22Rv1 (cell line): ENCODE measurements around the gene NUB1.

Experiments used
- H3K27ac ChIP-seq: fragments of 450-650 bp; 2 replicates; pipeline ENCODE4 v1.5.1; 2017
- CTCF ChIP-seq: fragments of 450-650 bp; IDR thresholded peaks from 2 replicates; pipeline ENCODE4 v1.5.1; 2017; ENCODE audit warnings: mild to moderate bottlenecking
- ZFX ChIP-seq: fragments of 450-650 bp; IDR thresholded peaks from 2 replicates; pipeline ENCODE4 v1.6.1; 2017; ENCODE audit warnings: antibody characterized with exemption, borderline replicate concordance

NUB1 gene

GRCh38 chr7:151309311-151309710 is 32.3 kb upstream of the NUB1 start:
- no peak for TF ChIP-seq ZFX
- TF ChIP-seq CTCF, result no peak
- H3K27ac ChIP-seq, result no peak overlapping the region

- H3K27ac ChIP-seq, result no peak overlapping the region
- TF ChIP-seq CTCF (peak; percentile 84), ZFX (no peak)
Measured at GRCh38 chr7:151310578-151310977, 31.0 kb upstream of the NUB1 start.

GRCh38 chr7:151311294-151311864 is 30.2 kb upstream of the NUB1 start:
- TF ChIP-seq ZFX, result no peak
- TF ChIP-seq CTCF, result peak; percentile 73
- no peak overlapping the region for H3K27ac ChIP-seq

GRCh38 chr7:151312356-151312755 is 29.3 kb upstream of the NUB1 start:
- H3K27ac ChIP-seq, result no peak overlapping the region
- TF ChIP-seq CTCF, result no peak
- TF ChIP-seq ZFX, result no peak

- no peak overlapping the region for H3K27ac ChIP-seq
- TF ChIP-seq CTCF (no peak), ZFX (no peak)
Measured at GRCh38 chr7:151312831-151313809, 28.5 kb upstream of the NUB1 start.

- TF ChIP-seq CTCF, result no peak
- TF ChIP-seq ZFX, result no peak
- H3K27ac ChIP-seq, result no peak overlapping the region
Measured at GRCh38 chr7:151313857-151314256, 27.8 kb upstream of the NUB1 start.

- TF ChIP-seq CTCF (no peak), ZFX (no peak)
- no peak overlapping the region for H3K27ac ChIP-seq
Measured at GRCh38 chr7:151314401-151314800, 27.2 kb upstream of the NUB1 start.
